ENCODE data around the gene TRPM6. TPM values are rescaled to one million over a fixed set of nuclear protein-coding genes. Genes with fewer than 3 reads are reported as not detected.

The TRPM6 gene
- total RNA-seq, 1 donor from 2014 or later, result 1.7 TPM

- no peaks in the 10 kb centered on the region for H3K36me3 Mint-ChIP-seq (ENCODE audit: unreplicated experiment)
- no peak overlapping the region for H3K4me3 Mint-ChIP-seq (ENCODE audit: unreplicated experiment)
- H3K27me3 Mint-ChIP-seq (ENCODE audit: unreplicated experiment), result peaks cover 1% of the 10 kb centered on the region
- H3K9me3 Mint-ChIP-seq (ENCODE audit: unreplicated experiment), result no peaks in the 10 kb centered on the region
- no peak overlapping the region for H3K27ac Mint-ChIP-seq (ENCODE audit: unreplicated experiment)
- peak; percentile 94 for TF ChIP-seq CTCF (IDR thresholded peaks at IDR 0.05; ENCODE audit: partially characterized antibody, unreplicated experiment)
- peak; percentile 82 for DNase-seq
- no peaks in the 10 kb centered on the region for H3K4me1 Mint-ChIP-seq (ENCODE audit: low read depth, unreplicated experiment)
Measured at GRCh38 chr9:74777136-74777879, 110.4 kb downstream of the TRPM6 start.

GRCh38 chr9:74775396-74775795, 112.3 kb downstream of the TRPM6 start:
- no peak overlapping the region for H3K27ac Mint-ChIP-seq (ENCODE audit: unreplicated experiment)

GRCh38 chr9:74773886-74774479, 113.7 kb downstream of the TRPM6 start:
- no peaks in the 10 kb centered on the region for H3K9me3 Mint-ChIP-seq (ENCODE audit: unreplicated experiment)
- H3K27me3 Mint-ChIP-seq (ENCODE audit: unreplicated experiment), result peaks cover 6% of the 10 kb centered on the region
- no peak overlapping the region for H3K4me3 Mint-ChIP-seq (ENCODE audit: unreplicated experiment)
- no peak overlapping the region for H3K27ac Mint-ChIP-seq (ENCODE audit: unreplicated experiment)
- peak; percentile 77 for DNase-seq
- no peaks in the 10 kb centered on the region for H3K4me1 Mint-ChIP-seq (ENCODE audit: low read depth, unreplicated experiment)
- TF ChIP-seq CTCF (IDR thresholded peaks at IDR 0.05; ENCODE audit: partially characterized antibody, unreplicated experiment), result peak; percentile 90
- H3K36me3 Mint-ChIP-seq (ENCODE audit: unreplicated experiment), result no peaks in the 10 kb centered on the region

More at GRCh38 chr9:74775396-74775795, 112.3 kb downstream of the TRPM6 start:
- Mint-ChIP-seq H3K27me3 (ENCODE audit: unreplicated experiment) (peaks cover 6% of the 10 kb centered on the region), H3K36me3 (ENCODE audit: unreplicated experiment) (no peaks in the 10 kb centered on the region), H3K9me3 (ENCODE audit: unreplicated experiment) (no peaks in the 10 kb centered on the region), H3K4me3 (ENCODE audit: unreplicated experiment) (no peak overlapping the region), H3K4me1 (ENCODE audit: low read depth, unreplicated experiment) (no peaks in the 10 kb centered on the region)
- no peak for DNase-seq
- no peak for TF ChIP-seq CTCF (IDR thresholded peaks at IDR 0.05; ENCODE audit: partially characterized antibody, unreplicated experiment)

GRCh38 chr9:74772121-74772520, 115.6 kb downstream of the TRPM6 start:
- H3K4me1 Mint-ChIP-seq (ENCODE audit: low read depth, unreplicated experiment), result no peaks in the 10 kb centered on the region
- H3K9me3 Mint-ChIP-seq (ENCODE audit: unreplicated experiment), result no peaks in the 10 kb centered on the region
- no peak overlapping the region for H3K4me3 Mint-ChIP-seq (ENCODE audit: unreplicated experiment)
- no peak for DNase-seq
- TF ChIP-seq CTCF (IDR thresholded peaks at IDR 0.05; ENCODE audit: partially characterized antibody, unreplicated experiment), result no peak
- no peaks in the 10 kb centered on the region for H3K36me3 Mint-ChIP-seq (ENCODE audit: unreplicated experiment)
- no peak overlapping the region for H3K27ac Mint-ChIP-seq (ENCODE audit: unreplicated experiment)
- H3K27me3 Mint-ChIP-seq (ENCODE audit: unreplicated experiment), result peaks cover 6% of the 10 kb centered on the region

GRCh38 chr9:74771672-74772071, 116.0 kb downstream of the TRPM6 start:
- Mint-ChIP-seq H3K9me3 (ENCODE audit: unreplicated experiment) (no peaks in the 10 kb centered on the region), H3K4me3 (ENCODE audit: unreplicated experiment) (no peak overlapping the region), H3K27ac (ENCODE audit: unreplicated experiment) (no peak overlapping the region), H3K36me3 (ENCODE audit: unreplicated experiment) (no peaks in the 10 kb centered on the region), H3K27me3 (ENCODE audit: unreplicated experiment) (peaks cover 6% of the 10 kb centered on the region), H3K4me1 (ENCODE audit: low read depth, unreplicated experiment) (no peaks in the 10 kb centered on the region)
- DNase-seq, result no peak
- TF ChIP-seq CTCF (IDR thresholded peaks at IDR 0.05; ENCODE audit: partially characterized antibody, unreplicated experiment), result no peak

Data from glutamatergic neuron (in vitro differentiated cells).